Stimulated activated CD4-positive, alpha-beta T cell treated with anti-CD3 and anti-CD28 coated beads, TNF-alpha, amount 100 ng/mL, for 4 hours (primary cell): Measurements from ENCODE around the gene CUX1.
"Not testable (repeated sequence)": the region's sequence is repeated elsewhere in the genome, so short reads cannot be mapped to it uniquely, and the experiment has no call there.

Source experiments
- DNase-seq, 3 experiments: peaks; one replicate each; pipeline ENCODE4 v3.0.0-alpha.2; 2020; ENCODE audit warnings: low read depth in 3 of 3

CUX1 gene

GRCh38 chr7:101869901-101870290, 52.5 kb downstream of the CUX1 start:
- DNase-seq, result no peak

- DNase-seq, result no peak
These were observed 53.1 kb downstream of the CUX1 start for GRCh38 chr7:101870361-101871062.

GRCh38 chr7:101871351-101871750, 53.9 kb downstream of the CUX1 start:
- no peak for DNase-seq

DNA sequence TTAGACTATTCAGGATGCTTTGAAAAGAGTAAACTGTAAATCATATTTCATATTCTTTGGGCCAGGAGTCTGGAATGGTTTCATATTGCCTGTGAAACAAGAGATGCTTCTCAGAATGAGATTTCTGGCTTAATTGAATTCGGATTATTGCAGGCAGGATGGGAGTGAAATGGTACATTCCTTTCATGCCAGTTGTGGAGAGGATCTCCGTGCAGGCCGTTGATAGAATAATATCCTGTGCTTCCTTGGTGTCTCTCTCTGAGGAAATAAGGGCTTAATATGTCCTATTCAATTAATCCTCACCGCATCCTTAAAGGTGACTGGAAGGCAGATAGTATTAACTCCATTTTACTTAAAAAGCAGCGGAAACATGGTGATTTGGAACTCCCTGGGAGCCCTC, 56.6 kb downstream of the CUX1 start:
- DNase-seq, result no peak

DNA sequence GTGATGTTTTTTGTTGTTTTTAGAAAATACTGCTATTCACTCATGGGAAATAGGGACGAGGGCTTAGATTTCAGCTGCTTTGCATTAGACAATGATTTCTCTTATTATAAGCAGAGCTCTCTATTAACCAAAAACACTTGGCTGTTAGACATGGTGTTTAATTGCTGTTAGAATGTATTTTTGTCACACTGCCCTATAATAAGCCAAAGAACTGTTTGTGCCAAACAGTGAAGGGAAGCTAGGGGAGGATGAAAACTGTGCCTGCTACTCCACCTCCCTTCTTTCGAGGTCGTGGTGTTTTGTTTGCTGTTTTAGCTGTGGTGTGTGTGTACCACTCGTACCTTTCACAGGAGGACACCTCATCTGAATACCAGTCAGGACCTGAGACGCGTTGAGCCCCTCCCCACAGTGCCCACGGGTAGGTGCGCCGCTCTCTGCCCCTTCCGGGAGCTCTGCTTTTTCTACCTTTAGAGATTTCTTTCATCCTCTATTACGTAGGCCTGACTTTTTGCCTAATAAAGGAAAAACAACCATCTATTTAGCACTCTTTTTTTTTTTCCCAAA, 57.9 kb downstream of the CUX1 start:
- DNase-seq, result no peak

- no peak for DNase-seq
These were observed 60.6 kb downstream of the CUX1 start for GRCh38 chr7:101877882-101878591.

DNA sequence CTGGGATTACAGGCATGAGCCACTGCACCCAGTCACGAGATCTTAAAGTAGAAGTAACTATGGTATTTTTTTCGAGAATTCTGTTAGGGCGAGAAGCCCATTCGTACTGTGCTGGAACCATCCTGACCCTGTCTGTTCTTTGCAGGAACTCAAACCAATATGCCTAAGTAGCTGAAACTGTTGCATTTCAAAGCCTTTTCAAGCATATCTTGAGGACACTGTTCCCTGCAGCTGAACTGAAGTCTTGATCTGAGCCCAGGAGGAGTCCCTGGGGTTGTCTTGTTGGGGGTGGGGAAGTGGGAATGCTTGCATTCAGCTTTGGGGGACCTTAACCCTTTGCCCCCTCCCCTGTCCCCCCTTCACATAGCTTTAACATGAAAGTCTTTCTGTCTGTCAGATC, 61.5 kb downstream of the CUX1 start:
- DNase-seq, result no peak

DNA sequence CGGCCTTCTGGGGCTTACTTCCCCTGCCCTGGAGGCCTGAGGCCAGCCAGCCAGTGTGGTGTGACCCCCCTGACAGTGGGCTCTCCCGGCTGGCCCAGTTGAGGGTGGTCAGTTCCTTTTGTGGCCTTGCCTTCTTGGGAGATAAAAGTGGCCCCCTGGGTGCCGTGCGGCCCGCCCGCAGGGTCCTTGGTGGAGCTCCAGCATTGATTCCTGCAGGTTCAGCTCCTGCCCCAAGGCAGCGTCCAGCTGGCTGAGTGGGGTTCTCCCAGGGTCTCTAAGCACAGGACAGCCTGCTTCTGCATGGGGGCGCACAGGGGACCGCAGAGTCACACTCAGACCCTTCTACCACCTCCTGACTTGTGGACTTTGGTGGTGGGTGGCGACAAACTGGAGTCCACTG, 62.1 kb downstream of the CUX1 start:
- DNase-seq, result no peak

- no peak for DNase-seq
These were observed 63.0 kb downstream of the CUX1 start for GRCh38 chr7:101880282-101881054.

GRCh38 chr7:101882005-101882421, 64.6 kb downstream of the CUX1 start:
- DNase-seq, result no peak

DNA sequence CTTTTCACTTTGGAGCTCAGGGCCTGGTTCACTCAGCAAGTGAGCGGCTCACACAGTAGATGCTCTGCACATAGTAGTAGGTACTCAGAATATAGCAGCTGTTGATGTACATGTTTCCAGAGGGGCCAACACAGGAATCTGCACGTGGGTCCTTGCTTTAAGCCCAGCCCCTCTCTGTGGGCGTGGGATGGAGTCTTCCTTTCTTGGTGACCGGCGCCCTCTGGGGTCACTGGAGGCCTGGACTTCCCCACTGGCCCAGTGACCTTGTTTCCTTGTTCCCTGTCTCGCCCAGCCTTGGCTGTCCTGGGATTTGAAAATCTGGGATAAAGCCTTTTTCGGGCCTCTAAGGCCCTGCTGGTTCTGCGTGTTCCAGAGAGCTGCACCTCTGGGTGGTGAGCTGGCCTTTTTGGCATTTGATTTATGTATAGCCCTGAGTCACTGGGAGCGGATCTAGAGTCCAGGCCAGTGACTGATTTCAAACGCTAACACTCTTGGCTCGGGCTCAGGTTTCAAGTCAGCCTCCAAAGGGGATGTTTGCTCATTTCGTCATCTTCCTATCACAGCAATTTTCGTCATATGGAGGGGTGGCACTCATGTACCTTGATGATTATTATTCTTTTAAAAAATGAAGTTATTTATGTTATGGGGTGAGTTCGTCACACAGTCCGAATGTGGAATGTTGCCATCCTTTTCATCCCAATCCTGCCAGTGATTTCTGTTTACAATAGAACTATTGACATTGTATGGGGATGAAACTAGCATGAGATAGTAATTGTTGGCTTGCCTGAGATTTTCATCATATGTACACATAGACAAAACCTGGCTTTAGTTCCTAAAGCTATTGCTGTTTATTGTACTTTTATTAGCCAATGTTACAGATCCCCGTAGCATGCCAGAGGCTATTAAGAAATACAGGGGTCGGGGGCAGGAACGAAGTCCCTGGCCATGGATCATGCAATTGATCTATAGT, 65.5 kb downstream of the CUX1 start:
- no peak for DNase-seq

GRCh38 chr7:101884671-101885596, 67.5 kb downstream of the CUX1 start:
- no peak for DNase-seq

- DNase-seq, result no peak
These were observed 68.2 kb downstream of the CUX1 start for GRCh38 chr7:101885597-101885955.

- not testable (repeated sequence) for DNase-seq
These were observed 69.9 kb downstream of the CUX1 start for GRCh38 chr7:101887352-101887751.

DNA sequence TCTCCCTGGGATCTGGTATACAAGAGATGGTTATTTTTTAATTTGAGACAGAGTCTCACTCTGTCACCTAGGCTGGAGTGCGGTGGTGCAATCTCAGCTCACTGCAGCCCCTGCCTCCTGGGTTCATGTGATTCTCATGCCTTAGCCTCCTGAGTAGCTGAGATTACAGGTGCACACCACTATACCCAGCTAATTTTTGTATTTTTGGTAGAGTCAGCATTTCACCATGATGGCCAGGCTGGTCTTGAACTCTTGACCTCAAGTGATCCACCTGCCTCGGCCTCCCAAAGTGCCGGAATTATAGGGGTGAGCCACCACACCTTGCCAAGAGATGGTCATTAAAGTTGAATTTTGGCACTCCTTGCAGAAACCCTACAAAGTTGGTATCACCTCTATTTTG, 71.1 kb downstream of the CUX1 start:
- not testable (repeated sequence) for DNase-seq

DNA sequence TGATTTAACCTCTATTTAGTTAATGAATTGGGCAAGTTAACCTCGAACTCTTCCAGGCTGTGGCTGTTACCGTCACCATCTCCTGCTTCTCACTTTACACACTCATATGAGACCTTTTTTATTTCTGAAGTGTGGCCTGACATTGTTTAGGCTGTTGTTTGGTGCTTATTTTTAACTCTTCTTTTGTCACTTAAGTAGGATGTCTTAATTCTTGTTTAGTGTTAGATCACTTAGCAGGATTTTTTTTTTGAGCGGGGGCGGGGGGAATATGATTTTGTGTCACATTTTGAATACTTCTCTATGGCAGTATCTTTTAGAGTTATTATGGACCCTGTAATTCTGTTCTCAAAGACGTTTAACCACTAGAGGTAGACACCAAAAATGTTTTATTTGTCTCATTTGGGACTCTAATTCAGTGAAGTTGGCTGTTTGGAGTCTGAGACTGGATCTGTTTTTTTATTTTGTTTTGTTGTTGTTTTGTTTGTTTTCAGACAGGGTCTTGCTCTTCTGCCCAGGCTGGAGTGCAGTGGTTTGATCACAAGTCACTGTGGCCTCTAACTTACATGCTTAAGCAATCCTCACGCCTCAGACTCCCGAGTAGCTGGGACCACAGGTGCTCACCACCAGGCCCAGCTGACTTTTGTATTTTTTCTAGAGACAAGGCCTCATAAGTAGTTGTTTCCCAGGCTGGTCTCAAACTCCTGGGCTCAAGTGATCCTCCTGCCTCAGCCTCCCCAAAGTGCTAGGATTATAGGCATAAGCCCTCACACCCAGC, 73.5 kb downstream of the CUX1 start:
- no peak for DNase-seq

GRCh38 chr7:101891936-101892640, 74.7 kb downstream of the CUX1 start:
- no peak for DNase-seq

GRCh38 chr7:101893341-101894082, 76.1 kb downstream of the CUX1 start:
- no peak for DNase-seq
